Smooth muscle cell (in vitro differentiated cells): ENCODE measurements around the gene CDH19. TPM values are rescaled to one million over a fixed set of nuclear protein-coding genes. Genes with fewer than 3 reads are reported as not detected.

ENCODE experiments used
- DNase-seq: peaks from one replicate; lab custom pipeline; 2025; ENCODE audit not compliant: unreplicated experiment; lab: John Stamatoyannopoulos, UW
- H2AFZ ChIP-seq: fragments of 200-600 bp; sonication (generic); 2 replicates; pipeline ENCODE4 v1.6.0; 2016; ENCODE audit warnings: antibody characterized with exemption, low read depth, mild to moderate bottlenecking
- H3F3A ChIP-seq: fragments of 200-600 bp; sonication (generic); 2 replicates; pipeline ENCODE4 v1.6.0; 2017; ENCODE audit warnings: antibody characterized with exemption, low read depth
- H3K27ac ChIP-seq: fragments of 200-600 bp; sonication (generic); 2 replicates; pipeline ENCODE4 v1.5.1; 2016; ENCODE audit warnings: low read depth, mild to moderate bottlenecking
- H3K27me3 ChIP-seq: fragments of 200-600 bp; sonication (generic); 2 replicates; pipeline ENCODE4 v1.6.1; 2016; ENCODE audit warnings: low read depth, mild to moderate bottlenecking
- H3K36me3 ChIP-seq: fragments of 200-600 bp; sonication (generic); 2 replicates; pipeline ENCODE4 v1.5.1; 2016; ENCODE audit warnings: low read depth
- H3K4me1 ChIP-seq: fragments of 200-600 bp; sonication (generic); 2 replicates; pipeline ENCODE4 v1.5.1; 2016; ENCODE audit warnings: low read depth
- H3K4me2 ChIP-seq: fragments of 200-600 bp; sonication (generic); 2 replicates; pipeline ENCODE4 v1.6.0; 2016; ENCODE audit warnings: mild to moderate bottlenecking
- H3K4me3 ChIP-seq: fragments of 200-600 bp; sonication (generic); 2 replicates; pipeline ENCODE4 v1.5.1; 2016; ENCODE audit warnings: mild to moderate bottlenecking
- H3K79me2 ChIP-seq: fragments of 200-600 bp; sonication (generic); 2 replicates; pipeline ENCODE4 v1.6.0; 2016; ENCODE audit warnings: low read depth, mild to moderate bottlenecking
- H3K9ac ChIP-seq: fragments of 200-600 bp; sonication (generic); 2 replicates; pipeline ENCODE4 v1.6.0; 2016; ENCODE audit warnings: low read depth
- H3K9me3 ChIP-seq: fragments of 200-600 bp; sonication (generic); replicated peaks from 2 replicates; pipeline ENCODE4 v1.5.1; 2016; ENCODE audit warnings: low read depth
- H4K20me1 ChIP-seq: fragments of 200-600 bp; sonication (generic); 2 replicates; pipeline ENCODE4 v1.6.0; 2016; ENCODE audit warnings: low read depth
- WGBS: methylation state at CpG from one replicate; pipeline ENCODE4 v1.1.7; 2016; ENCODE audit warnings: low lambda C conversion rate; 5-methylcytosine and 5-hydroxymethylcytosine counted together
- polyA plus RNA-seq: library from polyadenylated mRNA; unstranded; fragments of >200 nt; fragmentation: Nextera tagmentation; extraction: Ambion mirVana; gene quantifications from 2 replicates; pipeline ENCODE4 v1.2.1, GENCODE V29; 2016
- total RNA-seq: library from RNA; depleted of rRNA; stranded (reverse); fragments of >200 nt; gene quantifications from 2 replicates; pipeline ENCODE4 v1.2.3, GENCODE V29; 2014
- TF ChIP-seq, protein P1 (sequence below): fragments of 200-600 bp; sonication (generic); IDR thresholded peaks from 2 replicates; pipeline ENCODE4 v1.5.1; 2017; ENCODE audit warnings: borderline replicate concordance, mild to moderate bottlenecking, antibody characterized with exemption; ENCODE audit not compliant: insufficient read depth, poor library complexity, severe bottlenecking

The CDH19 gene, protein sequence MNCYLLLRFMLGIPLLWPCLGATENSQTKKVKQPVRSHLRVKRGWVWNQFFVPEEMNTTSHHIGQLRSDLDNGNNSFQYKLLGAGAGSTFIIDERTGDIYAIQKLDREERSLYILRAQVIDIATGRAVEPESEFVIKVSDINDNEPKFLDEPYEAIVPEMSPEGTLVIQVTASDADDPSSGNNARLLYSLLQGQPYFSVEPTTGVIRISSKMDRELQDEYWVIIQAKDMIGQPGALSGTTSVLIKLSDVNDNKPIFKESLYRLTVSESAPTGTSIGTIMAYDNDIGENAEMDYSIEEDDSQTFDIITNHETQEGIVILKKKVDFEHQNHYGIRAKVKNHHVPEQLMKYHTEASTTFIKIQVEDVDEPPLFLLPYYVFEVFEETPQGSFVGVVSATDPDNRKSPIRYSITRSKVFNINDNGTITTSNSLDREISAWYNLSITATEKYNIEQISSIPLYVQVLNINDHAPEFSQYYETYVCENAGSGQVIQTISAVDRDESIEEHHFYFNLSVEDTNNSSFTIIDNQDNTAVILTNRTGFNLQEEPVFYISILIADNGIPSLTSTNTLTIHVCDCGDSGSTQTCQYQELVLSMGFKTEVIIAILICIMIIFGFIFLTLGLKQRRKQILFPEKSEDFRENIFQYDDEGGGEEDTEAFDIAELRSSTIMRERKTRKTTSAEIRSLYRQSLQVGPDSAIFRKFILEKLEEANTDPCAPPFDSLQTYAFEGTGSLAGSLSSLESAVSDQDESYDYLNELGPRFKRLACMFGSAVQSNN
- total RNA-seq (0.13 TPM in 1 of 2 replicates, not detected in the other), polyA plus RNA-seq (not detected in 2 replicates)

DNA sequence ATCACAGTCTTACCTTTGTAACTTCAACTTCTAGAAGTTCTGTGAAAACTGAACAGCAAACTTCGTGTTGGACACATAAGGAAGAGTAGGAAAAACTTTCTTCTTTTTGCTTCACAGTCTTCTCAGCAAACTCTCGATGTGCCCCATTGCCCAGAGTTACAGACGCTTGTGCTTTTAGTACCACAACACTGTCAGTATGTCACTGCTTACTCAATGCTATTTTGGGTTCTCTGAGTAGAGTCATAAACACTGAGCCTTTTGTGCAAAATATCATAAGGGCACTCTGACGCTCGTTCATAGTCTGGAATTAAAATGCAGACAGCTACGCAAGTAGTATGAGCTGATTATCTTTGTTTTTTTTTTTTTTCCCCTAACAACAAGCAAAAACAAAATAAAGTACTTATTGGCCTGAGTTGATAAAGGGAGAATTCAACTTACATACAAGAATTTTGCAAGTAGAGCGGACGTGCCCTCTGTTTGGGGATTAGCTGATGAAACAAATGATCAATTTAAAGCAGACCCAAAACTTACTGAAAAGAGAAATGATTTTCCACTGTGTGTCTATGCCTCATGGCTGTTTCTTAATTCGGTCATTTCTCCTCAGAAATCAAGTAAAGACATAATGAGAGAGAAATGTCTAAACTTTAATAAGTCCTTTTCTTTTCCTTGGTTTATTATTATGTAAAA, at the start of gene CDH19:
TSS of gene CDH19 (minus strand) at position 150 of the 687 bp plus-strand sequence. CDS start 31,886 bp downstream, outside the sequence.
- Histone ChIP-seq H3K9me3 (no peaks in the 10 kb centered on the region), H3K4me3 (no peak within 1 kb of the TSS), H3K36me3 (no peaks in the 10 kb centered on the region), H4K20me1 (no peaks in the 10 kb centered on the region), H3K79me2 (no peaks in the 10 kb centered on the region), H3F3A (no peaks in the 10 kb centered on the region), H2AFZ (peak within 1 kb of the TSS; percentile 34), H3K9ac (no peak within 1 kb of the TSS), H3K27ac (no peak within 1 kb of the TSS), H3K4me1 (no peaks in the 10 kb centered on the region), H3K4me2 (peak within 1 kb of the TSS; percentile 22), H3K27me3 (no peaks in the 10 kb centered on the region)
- WGBS, result 54% methylated on average over 9 of the region's 9 CpGs
- TF ChIP-seq, protein P1, sequence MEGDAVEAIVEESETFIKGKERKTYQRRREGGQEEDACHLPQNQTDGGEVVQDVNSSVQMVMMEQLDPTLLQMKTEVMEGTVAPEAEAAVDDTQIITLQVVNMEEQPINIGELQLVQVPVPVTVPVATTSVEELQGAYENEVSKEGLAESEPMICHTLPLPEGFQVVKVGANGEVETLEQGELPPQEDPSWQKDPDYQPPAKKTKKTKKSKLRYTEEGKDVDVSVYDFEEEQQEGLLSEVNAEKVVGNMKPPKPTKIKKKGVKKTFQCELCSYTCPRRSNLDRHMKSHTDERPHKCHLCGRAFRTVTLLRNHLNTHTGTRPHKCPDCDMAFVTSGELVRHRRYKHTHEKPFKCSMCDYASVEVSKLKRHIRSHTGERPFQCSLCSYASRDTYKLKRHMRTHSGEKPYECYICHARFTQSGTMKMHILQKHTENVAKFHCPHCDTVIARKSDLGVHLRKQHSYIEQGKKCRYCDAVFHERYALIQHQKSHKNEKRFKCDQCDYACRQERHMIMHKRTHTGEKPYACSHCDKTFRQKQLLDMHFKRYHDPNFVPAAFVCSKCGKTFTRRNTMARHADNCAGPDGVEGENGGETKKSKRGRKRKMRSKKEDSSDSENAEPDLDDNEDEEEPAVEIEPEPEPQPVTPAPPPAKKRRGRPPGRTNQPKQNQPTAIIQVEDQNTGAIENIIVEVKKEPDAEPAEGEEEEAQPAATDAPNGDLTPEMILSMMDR, result no peak
- no peak for DNase-seq

DNA sequence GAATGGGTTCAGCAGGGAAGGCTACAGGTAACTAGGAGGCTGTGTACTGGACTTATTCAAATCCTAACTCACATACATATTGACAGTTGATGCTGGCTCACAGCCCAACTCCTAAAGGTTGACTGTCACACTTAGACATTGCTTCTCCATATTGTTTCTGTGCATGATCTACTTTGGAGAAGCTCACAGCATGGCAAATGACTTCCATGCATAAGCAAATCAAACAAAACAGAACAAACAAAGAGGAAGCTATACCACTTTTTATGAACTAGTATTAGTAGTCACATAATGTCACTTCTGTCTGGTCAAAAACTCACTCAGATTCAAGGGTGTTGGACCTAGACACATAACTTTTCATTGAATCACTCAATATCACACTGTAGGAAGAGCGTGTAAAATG, 43.8 kb upstream of the CDH19 start:
- 90% methylated on average over 1 of the region's 1 CpG for WGBS
- H3K9me3 ChIP-seq, result no peaks in the 10 kb centered on the region
- TF ChIP-seq, protein P1, result no peak

DNA sequence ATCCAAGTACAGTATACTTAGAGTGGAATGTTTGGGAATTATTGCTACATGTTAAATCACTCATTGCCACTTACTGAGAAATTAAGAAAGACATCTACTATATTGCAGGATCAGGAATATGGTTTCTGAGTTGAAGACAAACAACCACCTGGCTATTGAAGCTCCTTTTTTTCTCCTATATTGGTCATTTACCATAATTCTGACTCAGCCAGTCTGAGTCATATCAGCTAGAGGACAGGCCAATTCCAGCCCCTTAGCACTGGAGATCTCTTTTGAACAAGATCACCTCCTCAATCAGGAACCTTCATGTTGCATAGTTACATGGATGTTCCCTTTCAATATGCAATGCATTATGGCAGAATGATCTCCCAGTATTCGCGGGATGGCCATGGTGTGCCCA, 42.7 kb upstream of the CDH19 start:
- no peak for DNase-seq
- 100% methylated on average over 2 of the region's 2 CpGs for WGBS
- TF ChIP-seq, protein P1, result no peak

More for the DNA sequence above, 43.8 kb upstream of the CDH19 start:
- H3K79me2 ChIP-seq, result no peaks in the 10 kb centered on the region
- no peak overlapping the region for H2AFZ ChIP-seq
- no peak overlapping the region for H3K27ac ChIP-seq
- H3K4me3 ChIP-seq, result no peak overlapping the region
- no peaks in the 10 kb centered on the region for H3F3A ChIP-seq
- no peaks in the 10 kb centered on the region for H3K36me3 ChIP-seq
- H3K4me2 ChIP-seq, result no peak overlapping the region
- H3K4me1 ChIP-seq, result no peaks in the 10 kb centered on the region
- H4K20me1 ChIP-seq, result no peaks in the 10 kb centered on the region
- DNase-seq, result no peak
- no peaks in the 10 kb centered on the region for H3K27me3 ChIP-seq
- no peak overlapping the region for H3K9ac ChIP-seq

More for the DNA sequence above, 42.7 kb upstream of the CDH19 start:
- Histone ChIP-seq H3K9me3 (no peaks in the 10 kb centered on the region), H3K4me3 (no peak overlapping the region), H3K36me3 (no peaks in the 10 kb centered on the region), H3K9ac (no peak overlapping the region), H3K79me2 (no peaks in the 10 kb centered on the region), H3K4me1 (no peaks in the 10 kb centered on the region), H3F3A (no peaks in the 10 kb centered on the region), H2AFZ (no peak overlapping the region), H3K4me2 (no peak overlapping the region), H3K27ac (peak overlapping the region; percentile 23), H4K20me1 (no peaks in the 10 kb centered on the region), H3K27me3 (no peaks in the 10 kb centered on the region)
